Measurements from ENCODE around the gene SDK1.
A peak's percentile ranks its signal among the peaks of the same experiment; 100 is the strongest.

Gene SDK1

GRCh38 chr7:3787717-3788264 lies 486.7 kb downstream of the SDK1 start:
- Histone ChIP-seq H2BK15ac (ENCODE audit: low read depth, poor library complexity, severe bottlenecking) (no peak overlapping the region), H3K4ac (ENCODE audit: low read depth in 1 of 2, low read length in 2 of 2) (no peak overlapping the region), H2AK5ac (ENCODE audit: low read length, severe bottlenecking) (no peak overlapping the region), H3K27me3 (ENCODE audit: control insufficient read depth in 1 of 2, insufficient read depth in 1 of 2, low read length in 2 of 2) (no peaks in the 10 kb centered on the region), H4K8ac (ENCODE audit: low read length) (no peak overlapping the region), H3K18ac (ENCODE audit: low read depth in 1 of 2, low read length in 2 of 2) (no peak overlapping the region), H3K9ac (ENCODE audit: low read length) (no peak overlapping the region), H3K4me2 (ENCODE audit: low read length, poor library complexity, severe bottlenecking) (no peak overlapping the region), H3K23ac (ENCODE audit: low read length in 2 of 2) (no peak overlapping the region), H2BK5ac (ENCODE audit: low read depth, low read length, poor library complexity, severe bottlenecking) (no peak overlapping the region), H3K4me3 (ENCODE audit: insufficient read depth in 1 of 2, low read depth in 1 of 2, low read length in 2 of 2) (no peak overlapping the region), H3K36me3 (ENCODE audit: control insufficient read depth in 1 of 2, insufficient read depth in 2 of 2, low read depth in 1 of 2, low read length in 2 of 2) (no peaks in the 10 kb centered on the region), H4K91ac (ENCODE audit: low read length) (no peak overlapping the region), H3K79me1 (replicated peaks; ENCODE audit: low read length, poor library complexity, severe bottlenecking) (no peaks in the 10 kb centered on the region), H2BK120ac (ENCODE audit: low read depth, low read length) (no peak overlapping the region), H2BK12ac (ENCODE audit: low read length in 2 of 2) (no peak overlapping the region), H3K4me1 (ENCODE audit: control insufficient read depth, insufficient read depth, low read depth, low read length) (no peaks in the 10 kb centered on the region), H3K27ac (ENCODE audit: low read length, poor library complexity, severe bottlenecking) (no peak overlapping the region), H2AFZ (ENCODE audit: low read depth, low read length) (no peak overlapping the region), H3K14ac (ENCODE audit: low read length in 2 of 2) (no peak overlapping the region), H3K9me3 (ENCODE audit: control insufficient read depth, low read length) (peaks cover 15% of the 10 kb centered on the region)
- 82% methylated on average over 15 of the region's 15 CpGs for WGBS
- DNase-seq, result no peak

- no peak overlapping the region for H4K8ac ChIP-seq (ENCODE audit: low read length)
- H2AFZ ChIP-seq (ENCODE audit: low read depth, low read length), result no peak overlapping the region
- no peak overlapping the region for H2BK5ac ChIP-seq (ENCODE audit: low read depth, low read length, poor library complexity, severe bottlenecking)
- no peak overlapping the region for H4K91ac ChIP-seq (ENCODE audit: low read length)
- no peaks in the 10 kb centered on the region for H3K9me3 ChIP-seq (ENCODE audit: control insufficient read depth, low read length)
- DNase-seq, result no peak
- no peaks in the 10 kb centered on the region for H3K36me3 ChIP-seq (ENCODE audit: control insufficient read depth in 1 of 2, insufficient read depth in 2 of 2, low read depth in 1 of 2, low read length in 2 of 2)
- H3K27ac ChIP-seq (ENCODE audit: low read length, poor library complexity, severe bottlenecking), result no peak overlapping the region
- H3K27me3 ChIP-seq (ENCODE audit: control insufficient read depth in 1 of 2, insufficient read depth in 1 of 2, low read length in 2 of 2), result no peaks in the 10 kb centered on the region
- no peak overlapping the region for H3K18ac ChIP-seq (ENCODE audit: low read depth in 1 of 2, low read length in 2 of 2)
- H3K9ac ChIP-seq (ENCODE audit: low read length), result no peak overlapping the region
- no peak overlapping the region for H2BK12ac ChIP-seq (ENCODE audit: low read length in 2 of 2)
- H3K4me3 ChIP-seq (ENCODE audit: insufficient read depth in 1 of 2, low read depth in 1 of 2, low read length in 2 of 2), result no peak overlapping the region
- H3K4me1 ChIP-seq (ENCODE audit: control insufficient read depth, insufficient read depth, low read depth, low read length), result no peaks in the 10 kb centered on the region
- H2AK5ac ChIP-seq (ENCODE audit: low read length, severe bottlenecking), result no peak overlapping the region
- WGBS, result 88% methylated on average over 1 of the region's 2 CpGs
- no peak overlapping the region for H3K23ac ChIP-seq (ENCODE audit: low read length in 2 of 2)
- no peaks in the 10 kb centered on the region for H3K79me1 ChIP-seq (replicated peaks; ENCODE audit: low read length, poor library complexity, severe bottlenecking)
- H3K4ac ChIP-seq (ENCODE audit: low read depth in 1 of 2, low read length in 2 of 2), result no peak overlapping the region
- H2BK15ac ChIP-seq (ENCODE audit: low read depth, poor library complexity, severe bottlenecking), result no peak overlapping the region
- no peak overlapping the region for H3K4me2 ChIP-seq (ENCODE audit: low read length, poor library complexity, severe bottlenecking)
- no peak overlapping the region for H2BK120ac ChIP-seq (ENCODE audit: low read depth, low read length)
- H3K14ac ChIP-seq (ENCODE audit: low read length in 2 of 2), result no peak overlapping the region
These were observed 489.8 kb downstream of the SDK1 start for GRCh38 chr7:3790803-3791202.

- Histone ChIP-seq H3K4ac (ENCODE audit: low read depth in 1 of 2, low read length in 2 of 2) (no peak overlapping the region), H2BK12ac (ENCODE audit: low read length in 2 of 2) (no peak overlapping the region), H3K4me2 (ENCODE audit: low read length, poor library complexity, severe bottlenecking) (no peak overlapping the region), H4K91ac (ENCODE audit: low read length) (no peak overlapping the region), H3K9ac (ENCODE audit: low read length) (no peak overlapping the region), H2BK120ac (ENCODE audit: low read depth, low read length) (no peak overlapping the region), H3K4me3 (ENCODE audit: insufficient read depth in 1 of 2, low read depth in 1 of 2, low read length in 2 of 2) (no peak overlapping the region), H3K36me3 (ENCODE audit: control insufficient read depth in 1 of 2, insufficient read depth in 2 of 2, low read depth in 1 of 2, low read length in 2 of 2) (no peaks in the 10 kb centered on the region), H2AK5ac (ENCODE audit: low read length, severe bottlenecking) (no peak overlapping the region), H3K79me1 (replicated peaks; ENCODE audit: low read length, poor library complexity, severe bottlenecking) (peaks cover 1% of the 10 kb centered on the region), H3K14ac (ENCODE audit: low read length in 2 of 2) (peak overlapping the region in 1 of 2 experiments; percentile 36), H2BK5ac (ENCODE audit: low read depth, low read length, poor library complexity, severe bottlenecking) (no peak overlapping the region), H3K18ac (ENCODE audit: low read depth in 1 of 2, low read length in 2 of 2) (no peak overlapping the region), H4K8ac (ENCODE audit: low read length) (no peak overlapping the region), H3K23ac (ENCODE audit: low read length in 2 of 2) (no peak overlapping the region), H3K9me3 (ENCODE audit: control insufficient read depth, low read length) (no peaks in the 10 kb centered on the region), H2BK15ac (ENCODE audit: low read depth, poor library complexity, severe bottlenecking) (no peak overlapping the region), H3K4me1 (ENCODE audit: control insufficient read depth, insufficient read depth, low read depth, low read length) (no peaks in the 10 kb centered on the region), H3K27ac (ENCODE audit: low read length, poor library complexity, severe bottlenecking) (no peak overlapping the region), H2AFZ (ENCODE audit: low read depth, low read length) (no peak overlapping the region), H3K27me3 (ENCODE audit: control insufficient read depth in 1 of 2, insufficient read depth in 1 of 2, low read length in 2 of 2) (no peaks in the 10 kb centered on the region)
- no peak for DNase-seq
- 88% methylated on average over 9 of the region's 9 CpGs for WGBS
These were observed 490.3 kb downstream of the SDK1 start for GRCh38 chr7:3791327-3791726.

GRCh38 chr7:3795141-3795540 lies 494.1 kb downstream of the SDK1 start:
- H3K4me3 ChIP-seq (ENCODE audit: insufficient read depth in 1 of 2, low read depth in 1 of 2, low read length in 2 of 2), result no peak overlapping the region
- peaks cover 3% of the 10 kb centered on the region for H3K79me1 ChIP-seq (replicated peaks; ENCODE audit: low read length, poor library complexity, severe bottlenecking)
- H2BK15ac ChIP-seq (ENCODE audit: low read depth, poor library complexity, severe bottlenecking), result no peak overlapping the region
- H3K23ac ChIP-seq (ENCODE audit: low read length in 2 of 2), result no peak overlapping the region
- no peaks in the 10 kb centered on the region for H3K4me1 ChIP-seq (ENCODE audit: control insufficient read depth, insufficient read depth, low read depth, low read length)
- no peak overlapping the region for H3K9ac ChIP-seq (ENCODE audit: low read length)
- no peak overlapping the region for H3K4ac ChIP-seq (ENCODE audit: low read depth in 1 of 2, low read length in 2 of 2)
- H4K8ac ChIP-seq (ENCODE audit: low read length), result no peak overlapping the region
- H3K4me2 ChIP-seq (ENCODE audit: low read length, poor library complexity, severe bottlenecking), result no peak overlapping the region
- no peak overlapping the region for H4K91ac ChIP-seq (ENCODE audit: low read length)
- H3K27me3 ChIP-seq (ENCODE audit: control insufficient read depth in 1 of 2, insufficient read depth in 1 of 2, low read length in 2 of 2), result no peaks in the 10 kb centered on the region
- no peaks in the 10 kb centered on the region for H3K9me3 ChIP-seq (ENCODE audit: control insufficient read depth, low read length)
- H3K36me3 ChIP-seq (ENCODE audit: control insufficient read depth in 1 of 2, insufficient read depth in 2 of 2, low read depth in 1 of 2, low read length in 2 of 2), result no peaks in the 10 kb centered on the region
- H2AFZ ChIP-seq (ENCODE audit: low read depth, low read length), result no peak overlapping the region
- no peak overlapping the region for H3K14ac ChIP-seq (ENCODE audit: low read length in 2 of 2)
- H2AK5ac ChIP-seq (ENCODE audit: low read length, severe bottlenecking), result no peak overlapping the region
- no peak overlapping the region for H2BK120ac ChIP-seq (ENCODE audit: low read depth, low read length)
- no peak overlapping the region for H2BK5ac ChIP-seq (ENCODE audit: low read depth, low read length, poor library complexity, severe bottlenecking)
- 85% methylated on average over 4 of the region's 4 CpGs for WGBS
- no peak overlapping the region for H3K18ac ChIP-seq (ENCODE audit: low read depth in 1 of 2, low read length in 2 of 2)
- no peak overlapping the region for H3K27ac ChIP-seq (ENCODE audit: low read length, poor library complexity, severe bottlenecking)
- no peak overlapping the region for H2BK12ac ChIP-seq (ENCODE audit: low read length in 2 of 2)
- no peak for DNase-seq

Measured in mesenchymal stem cell (in vitro differentiated cells and primary cell).